Activated naive CD4-positive, alpha-beta T cell treated with anti-CD3 and anti-CD28 coated beads, Interleukin-2, amount 10 ng/mL, durations not matched to agents 7 days and 5 days (primary cell): Measurements from ENCODE around the gene SLC22A5.

Experiments
- CTCF ChIA-PET: fragments of 350-600 bp; sonication (Branson Sonifier 250); formaldehyde crosslinking; loops from one replicate; lab custom pipeline; 2021; ENCODE audit warnings: antibody characterized with exemption; lab: Charles Lee
- DNase-seq: peaks from one replicate; pipeline ENCODE4 v3.0.0-alpha.2; 2020
- H3K27ac Mint-ChIP-seq: one replicate; pipeline ENCODE4 v1.8.0; 2021; ENCODE audit warnings: mild to moderate bottlenecking, moderate library complexity, mixed read lengths
- H3K27me3 Mint-ChIP-seq: one replicate; pipeline ENCODE4 v1.8.0; 2021; ENCODE audit warnings: mild to moderate bottlenecking, mixed read lengths
- H3K36me3 Mint-ChIP-seq: one replicate; pipeline ENCODE4 v1.8.0; 2021; ENCODE audit warnings: mixed read lengths
- H3K4me1 Mint-ChIP-seq: one replicate; pipeline ENCODE4 v1.8.0; 2021; ENCODE audit warnings: mixed read lengths
- H3K4me3 Mint-ChIP-seq: one replicate; pipeline ENCODE4 v1.8.0; 2021; ENCODE audit warnings: mild to moderate bottlenecking, moderate library complexity, mixed read lengths
- H3K9me3 Mint-ChIP-seq: one replicate; pipeline ENCODE4 v1.8.0; 2021; ENCODE audit warnings: mixed read lengths

Gene SLC22A5

DNA sequence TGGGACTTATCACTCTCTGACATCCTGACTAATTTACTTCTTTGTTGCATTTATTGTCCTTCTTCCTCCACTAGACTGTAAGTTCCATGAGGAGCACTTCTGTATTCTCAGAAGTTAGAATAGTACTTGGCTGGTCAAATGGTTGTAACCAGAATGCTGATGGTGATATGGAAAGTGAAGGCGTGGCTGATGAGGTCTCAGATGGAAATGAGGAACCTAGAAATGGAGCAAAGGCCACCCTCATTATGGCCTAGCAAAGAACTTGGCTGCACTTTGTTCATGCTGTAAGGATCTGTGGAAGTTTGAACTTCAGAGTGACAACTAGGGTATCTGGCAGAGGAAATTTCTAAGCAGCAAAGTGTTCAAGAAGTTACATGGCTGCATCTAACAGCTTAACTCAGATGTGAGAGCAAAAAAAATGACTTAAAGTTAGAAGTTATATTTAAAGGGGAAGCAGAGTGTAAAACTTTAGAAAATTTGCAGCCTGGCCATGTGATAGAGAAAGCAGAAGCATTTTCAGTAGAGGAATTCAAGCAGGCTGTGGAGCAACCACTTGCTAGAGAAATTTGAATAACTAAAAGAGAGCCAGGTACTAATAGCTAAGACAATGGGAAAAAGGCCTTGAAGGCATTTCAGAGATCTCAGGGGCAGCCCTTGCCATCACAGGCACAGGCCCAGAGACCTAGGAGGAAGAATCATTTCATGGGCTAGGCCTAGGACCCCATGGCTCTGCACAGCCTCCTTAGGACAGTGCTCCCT, 14.9 kb upstream of the SLC22A5 start:
- Mint-ChIP-seq H3K9me3 (no peaks in the 10 kb centered on the region), H3K27ac (no peak overlapping the region), H3K27me3 (no peaks in the 10 kb centered on the region), H3K36me3 (no peaks in the 10 kb centered on the region), H3K4me3 (no peak overlapping the region), H3K4me1 (no peaks in the 10 kb centered on the region)
- DNase-seq, result no peak
- CTCF ChIA-PET, result no interaction called here

- DNase-seq, result no peak
- no peak overlapping the region for H3K27ac Mint-ChIP-seq
- CTCF ChIA-PET, result no interaction called here
- H3K4me1 Mint-ChIP-seq, result no peaks in the 10 kb centered on the region
- H3K36me3 Mint-ChIP-seq, result no peaks in the 10 kb centered on the region
- no peaks in the 10 kb centered on the region for H3K9me3 Mint-ChIP-seq
- no peak overlapping the region for H3K4me3 Mint-ChIP-seq
- H3K27me3 Mint-ChIP-seq, result no peaks in the 10 kb centered on the region
Measured at GRCh38 chr5:132355140-132355765, 14.3 kb upstream of the SLC22A5 start.

GRCh38 chr5:132358775-132359174, 10.7 kb upstream of the SLC22A5 start:
- CTCF ChIA-PET, result interaction anchor here (1.0 to 1.6 kb wide), 3 partner anchors 121 to 168 kb away, joined by 3 to 4 read pairs (median 3); no protein-coding TSS in a partner anchor
- H3K27ac Mint-ChIP-seq, result no peak overlapping the region
- DNase-seq, result no peak
- H3K4me1 Mint-ChIP-seq, result no peaks in the 10 kb centered on the region
- no peaks in the 10 kb centered on the region for H3K27me3 Mint-ChIP-seq
- no peak overlapping the region for H3K4me3 Mint-ChIP-seq
- no peaks in the 10 kb centered on the region for H3K36me3 Mint-ChIP-seq
- H3K9me3 Mint-ChIP-seq, result no peaks in the 10 kb centered on the region

- no peak overlapping the region for H3K4me3 Mint-ChIP-seq
- H3K27ac Mint-ChIP-seq, result no peak overlapping the region
- no peaks in the 10 kb centered on the region for H3K9me3 Mint-ChIP-seq
- no peak for DNase-seq
- H3K36me3 Mint-ChIP-seq, result no peaks in the 10 kb centered on the region
- no peaks in the 10 kb centered on the region for H3K4me1 Mint-ChIP-seq
- no peaks in the 10 kb centered on the region for H3K27me3 Mint-ChIP-seq
- CTCF ChIA-PET, result no interaction called here
Measured at GRCh38 chr5:132362086-132362485, 7.4 kb upstream of the SLC22A5 start.

- Mint-ChIP-seq H3K27me3 (no peaks in the 10 kb centered on the region), H3K4me1 (no peaks in the 10 kb centered on the region), H3K4me3 (no peak overlapping the region), H3K9me3 (no peaks in the 10 kb centered on the region), H3K27ac (no peak overlapping the region), H3K36me3 (no peaks in the 10 kb centered on the region)
- no peak for DNase-seq
- CTCF ChIA-PET, result interaction anchor here (1.0 kb wide), 1 partner anchor 92 kb away, joined by 5 read pairs; no protein-coding TSS in a partner anchor
Measured at GRCh38 chr5:132363431-132364112, 5.9 kb upstream of the SLC22A5 start.

- peaks cover 4% of the 10 kb centered on the region for H3K4me1 Mint-ChIP-seq
- H3K9me3 Mint-ChIP-seq, result no peaks in the 10 kb centered on the region
- CTCF ChIA-PET, result interaction anchor here (2.5 kb wide), 1 partner anchor 126 kb away, joined by 5 read pairs; no protein-coding TSS in a partner anchor
- H3K36me3 Mint-ChIP-seq, result no peaks in the 10 kb centered on the region
- H3K4me3 Mint-ChIP-seq, result no peak overlapping the region
- no peaks in the 10 kb centered on the region for H3K27me3 Mint-ChIP-seq
- no peak overlapping the region for H3K27ac Mint-ChIP-seq
- no peak for DNase-seq
Measured at GRCh38 chr5:132364319-132364718, 5.2 kb upstream of the SLC22A5 start.

DNA sequence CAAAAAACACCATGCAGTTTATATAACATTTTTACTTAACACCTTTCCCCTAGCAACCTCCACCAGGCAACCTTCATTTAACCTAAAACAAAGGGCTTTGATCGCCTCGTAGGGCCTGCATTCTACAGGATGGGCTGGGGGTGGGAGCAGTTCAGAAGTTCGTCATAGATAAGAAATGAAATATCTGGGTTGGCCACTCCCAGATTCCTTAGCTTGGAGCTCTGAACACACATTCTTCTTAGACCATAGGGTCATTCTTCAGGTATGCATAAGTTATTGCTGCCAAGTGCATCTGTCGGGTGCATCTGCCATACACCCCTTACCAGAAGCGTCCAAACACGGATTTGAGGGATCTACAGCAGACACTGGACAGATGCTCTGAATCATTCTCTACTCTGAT, 4.3 kb upstream of the SLC22A5 start:
- Mint-ChIP-seq H3K27ac (no peak overlapping the region), H3K4me3 (no peak overlapping the region)

DNA sequence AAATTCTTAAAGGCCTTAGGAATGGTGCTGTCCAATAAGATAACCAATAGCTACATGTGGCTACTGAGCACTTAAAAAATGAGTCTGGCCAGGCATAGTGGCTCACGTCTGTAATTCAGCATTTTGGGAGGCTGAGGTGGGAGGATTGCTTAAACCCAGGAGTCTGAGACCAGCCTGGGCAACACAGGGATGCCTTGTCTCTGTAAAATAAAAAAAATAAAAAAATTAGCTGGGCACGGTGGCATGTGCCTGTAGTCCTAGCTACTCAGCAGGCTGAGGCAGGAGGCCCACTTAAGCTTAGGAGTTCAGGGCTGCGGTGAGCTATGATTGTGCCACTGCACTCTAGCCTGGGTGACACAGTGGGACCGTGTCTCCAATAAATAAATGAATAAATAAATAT, 1.3 kb upstream of the SLC22A5 start:
- Mint-ChIP-seq H3K27me3 (peaks cover 9% of the 10 kb centered on the region), H3K4me3 (no peak overlapping the region), H3K36me3 (no peaks in the 10 kb centered on the region), H3K4me1 (peaks cover 29% of the 10 kb centered on the region), H3K9me3 (no peaks in the 10 kb centered on the region), H3K27ac (no peak overlapping the region)
- DNase-seq, result no peak
- CTCF ChIA-PET, result interaction anchor here (0.6 to 1.8 kb wide), 8 partner anchors 112 to 451 kb away, joined by 3 to 5 read pairs (median 4); no protein-coding TSS in a partner anchor

More for the DNA sequence above, 4.3 kb upstream of the SLC22A5 start:
- no peak for DNase-seq
- Mint-ChIP-seq H3K36me3 (no peaks in the 10 kb centered on the region), H3K4me1 (peaks cover 4% of the 10 kb centered on the region), H3K9me3 (no peaks in the 10 kb centered on the region), H3K27me3 (no peaks in the 10 kb centered on the region)
- CTCF ChIA-PET, result interaction anchor here (2.5 kb wide), 1 partner anchor 127 kb away, joined by 5 read pairs; no protein-coding TSS in a partner anchor

DNA sequence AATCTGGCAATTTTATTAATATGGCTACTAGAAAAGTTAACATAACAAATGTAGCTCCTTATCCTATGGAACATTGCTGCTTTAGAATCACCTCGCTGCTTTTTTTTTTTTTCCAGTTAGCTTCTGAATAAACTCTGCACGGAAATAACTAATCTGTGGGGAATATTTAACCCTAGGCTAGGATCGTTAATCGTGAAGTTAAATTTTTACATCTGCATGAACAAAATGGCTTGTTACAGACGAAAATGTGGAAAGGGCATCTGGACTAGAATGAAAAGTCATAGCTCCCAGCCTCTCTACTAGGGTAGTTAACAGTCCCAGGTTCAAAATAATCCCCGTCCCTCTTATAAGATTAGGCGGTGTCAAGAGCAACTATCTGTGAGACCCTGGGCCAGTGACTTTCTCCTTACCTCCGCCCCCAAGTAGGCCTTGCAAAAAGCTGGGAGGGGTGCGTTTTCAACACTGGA, 470 bp upstream of the SLC22A5 start:
- Mint-ChIP-seq H3K27ac (no peak overlapping the region), H3K9me3 (no peaks in the 10 kb centered on the region), H3K36me3 (no peaks in the 10 kb centered on the region), H3K27me3 (peaks cover 9% of the 10 kb centered on the region), H3K4me3 (peak overlapping the region; percentile 76), H3K4me1 (peaks cover 29% of the 10 kb centered on the region)
- CTCF ChIA-PET, result interaction anchor here (0.6 to 2.0 kb wide), 7 partner anchors 77 to 398 kb away, joined by 3 to 10 read pairs (median 4); no protein-coding TSS in a partner anchor
- DNase-seq, result no peak

DNA sequence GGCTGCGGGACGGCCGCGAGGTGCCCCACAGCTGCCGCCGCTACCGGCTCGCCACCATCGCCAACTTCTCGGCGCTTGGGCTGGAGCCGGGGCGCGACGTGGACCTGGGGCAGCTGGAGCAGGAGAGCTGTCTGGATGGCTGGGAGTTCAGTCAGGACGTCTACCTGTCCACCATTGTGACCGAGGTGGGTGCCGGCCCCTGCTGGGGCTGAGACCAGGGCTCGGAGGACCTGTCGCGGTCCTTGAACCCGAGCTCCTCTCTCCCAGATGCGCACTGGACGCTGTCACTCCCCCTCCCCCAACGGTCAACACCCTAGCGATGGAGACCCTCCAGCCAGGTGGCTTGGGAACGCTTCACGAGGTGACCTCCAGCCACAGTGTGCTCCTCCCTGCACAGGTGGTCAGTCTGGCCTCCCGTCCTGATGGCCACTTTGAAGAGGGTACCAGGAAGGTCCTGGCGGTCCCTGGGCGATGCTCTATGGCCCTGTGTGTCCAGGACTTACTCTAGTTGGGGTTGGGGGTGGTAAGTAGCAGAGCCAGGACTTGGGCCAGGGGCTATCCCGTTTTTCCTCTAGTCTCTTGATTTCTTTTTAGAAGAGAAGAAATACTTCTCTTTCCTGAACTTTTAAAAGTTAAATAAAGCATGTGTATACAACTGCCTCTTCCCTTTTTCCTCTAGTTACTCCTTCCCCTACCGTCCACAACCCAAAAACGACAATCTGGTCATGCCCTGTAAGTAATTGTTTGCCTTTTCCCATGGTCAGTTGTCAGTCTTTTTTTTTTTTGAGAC, 866 bp downstream of the SLC22A5 start:
- H3K9me3 Mint-ChIP-seq, result no peaks in the 10 kb centered on the region
- DNase-seq, result no peak
- H3K27me3 Mint-ChIP-seq, result peaks cover 9% of the 10 kb centered on the region
- H3K27ac Mint-ChIP-seq, result no peak overlapping the region
- H3K4me1 Mint-ChIP-seq, result peaks cover 29% of the 10 kb centered on the region
- CTCF ChIA-PET, result interaction anchor here (0.9 to 2.0 kb wide), 4 partner anchors 79 to 340 kb away, joined by 3 to 10 read pairs (median 6); no protein-coding TSS in a partner anchor
- no peaks in the 10 kb centered on the region for H3K36me3 Mint-ChIP-seq
- H3K4me3 Mint-ChIP-seq, result peak overlapping the region; percentile 76

GRCh38 chr5:132370971-132371602, 1.6 kb downstream of the SLC22A5 start:
- CTCF ChIA-PET, result interaction anchor here (0.6 kb wide), 1 partner anchor 133 kb away, joined by 5 read pairs; no protein-coding TSS in a partner anchor
- Mint-ChIP-seq H3K27me3 (peaks cover 9% of the 10 kb centered on the region), H3K4me3 (peak overlapping the region; percentile 76), H3K27ac (peak overlapping the region; percentile 63), H3K9me3 (no peaks in the 10 kb centered on the region), H3K36me3 (no peaks in the 10 kb centered on the region), H3K4me1 (peaks cover 29% of the 10 kb centered on the region)
- no peak for DNase-seq

- Mint-ChIP-seq H3K4me3 (no peak overlapping the region), H3K4me1 (peaks cover 29% of the 10 kb centered on the region), H3K27ac (peak overlapping the region; percentile 63), H3K27me3 (peaks cover 9% of the 10 kb centered on the region), H3K36me3 (no peaks in the 10 kb centered on the region), H3K9me3 (no peaks in the 10 kb centered on the region)
- CTCF ChIA-PET, result interaction anchor here (0.6 kb wide), 1 partner anchor 133 kb away, joined by 5 read pairs; no protein-coding TSS in a partner anchor
- DNase-seq, result no peak
Measured at GRCh38 chr5:132371603-132371994, 2.1 kb downstream of the SLC22A5 start.

DNA sequence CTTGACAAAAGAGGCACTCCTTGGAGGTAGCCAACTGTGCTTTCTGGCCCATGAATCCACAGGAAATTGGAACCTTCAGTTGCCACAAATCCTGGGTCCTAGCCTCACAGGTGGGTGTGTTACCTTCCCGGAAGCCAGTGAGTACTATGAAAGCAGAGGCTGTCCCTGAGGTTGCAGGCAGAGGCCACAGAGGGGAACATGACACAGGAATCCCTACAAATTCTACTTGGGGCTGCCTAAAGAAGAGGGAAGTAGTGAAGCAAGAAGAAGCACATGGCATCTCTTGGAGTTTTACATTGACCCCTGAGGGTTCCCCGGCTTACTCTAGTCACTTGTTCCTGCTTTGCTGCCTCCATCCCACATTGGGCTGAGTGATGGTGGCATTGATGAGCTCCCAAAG, 2.6 kb downstream of the SLC22A5 start:
- no peak overlapping the region for H3K4me3 Mint-ChIP-seq
- H3K36me3 Mint-ChIP-seq, result no peaks in the 10 kb centered on the region
- peaks cover 29% of the 10 kb centered on the region for H3K4me1 Mint-ChIP-seq
- CTCF ChIA-PET, result interaction anchor here (0.9 kb wide), 1 partner anchor 130 kb away, joined by 3 read pairs; no protein-coding TSS in a partner anchor
- H3K27me3 Mint-ChIP-seq, result peaks cover 9% of the 10 kb centered on the region
- no peak overlapping the region for H3K27ac Mint-ChIP-seq
- no peaks in the 10 kb centered on the region for H3K9me3 Mint-ChIP-seq
- no peak for DNase-seq
